NCI-H2227 treated with DMSO at 0.1 percent for 48 hours (cell line): ENCODE results near the gene RHCE.
"Not testable (repeated sequence)": the region's sequence is repeated elsewhere in the genome, so short reads cannot be mapped to it uniquely, and the experiment has no call there.

Experiments used
- DNase-seq: peaks from one replicate; lab custom pipeline; 2025; lab: John Stamatoyannopoulos, UW

RHCE gene

DNA sequence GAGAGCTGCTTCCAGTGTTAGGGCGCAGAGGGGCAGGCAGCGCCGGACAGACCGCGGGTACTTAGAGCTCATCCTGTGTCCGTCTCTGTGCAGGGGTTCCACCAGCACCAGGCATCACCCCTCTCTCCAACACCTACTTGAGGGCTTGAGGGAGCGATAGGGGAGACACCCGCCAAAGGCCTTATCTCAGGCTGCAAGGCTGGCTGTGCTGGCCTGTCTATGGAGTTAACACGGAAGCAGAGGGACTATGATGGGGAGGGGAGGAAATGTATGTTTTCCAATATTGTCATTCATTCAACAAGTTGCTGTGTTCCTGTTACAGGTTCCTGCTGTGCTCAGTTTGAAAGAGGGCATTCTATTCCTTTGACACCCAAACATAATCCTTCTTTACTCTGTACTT lies at the start of gene RHCE:
Gene RHCE, minus strand, starts transcription at position 111 of the 400 bp plus-strand sequence. Its CDS starts 39 bp downstream, at position 72.
- DNase-seq, result not testable (repeated sequence)

DNA sequence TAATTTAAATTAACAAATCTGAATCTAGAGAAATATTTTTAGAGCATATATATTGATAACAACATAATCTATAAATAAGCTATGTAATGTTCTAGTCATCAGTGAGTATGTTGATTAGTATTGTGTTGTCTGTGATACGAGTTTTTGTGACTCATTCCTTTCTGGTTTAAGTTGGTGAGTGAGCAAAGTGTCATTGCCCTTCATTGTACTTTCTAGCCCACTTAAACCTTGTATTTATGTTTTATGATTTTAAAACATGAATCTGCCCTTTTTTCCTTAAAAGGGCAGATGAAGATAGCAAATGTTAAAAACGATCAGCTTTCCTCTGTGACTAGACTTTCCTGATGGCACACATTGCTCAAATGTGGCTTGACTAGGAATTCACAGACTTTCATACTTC lies 48.6 kb upstream of the RHCE start:
- no peak for DNase-seq

DNA sequence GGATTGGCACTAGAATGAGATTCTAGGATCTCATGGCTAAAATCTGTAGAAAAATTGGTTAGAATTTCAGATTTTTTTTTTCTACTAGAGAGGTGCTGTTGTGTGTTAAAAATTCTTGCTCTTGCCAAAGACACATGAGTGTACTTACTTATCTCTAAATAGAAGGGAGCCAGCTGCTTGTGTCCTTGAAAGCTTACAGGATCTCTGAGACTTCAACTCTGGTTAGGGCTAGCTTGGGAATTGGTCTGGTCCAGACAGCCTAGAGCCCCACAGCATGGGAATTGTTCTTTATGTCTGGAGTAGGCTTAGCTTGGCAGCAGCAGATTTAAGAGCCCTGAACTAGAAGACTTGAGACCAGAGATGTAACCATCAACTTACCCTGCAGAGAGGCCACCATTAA lies 47.4 kb upstream of the RHCE start:
- DNase-seq, result no peak

DNA sequence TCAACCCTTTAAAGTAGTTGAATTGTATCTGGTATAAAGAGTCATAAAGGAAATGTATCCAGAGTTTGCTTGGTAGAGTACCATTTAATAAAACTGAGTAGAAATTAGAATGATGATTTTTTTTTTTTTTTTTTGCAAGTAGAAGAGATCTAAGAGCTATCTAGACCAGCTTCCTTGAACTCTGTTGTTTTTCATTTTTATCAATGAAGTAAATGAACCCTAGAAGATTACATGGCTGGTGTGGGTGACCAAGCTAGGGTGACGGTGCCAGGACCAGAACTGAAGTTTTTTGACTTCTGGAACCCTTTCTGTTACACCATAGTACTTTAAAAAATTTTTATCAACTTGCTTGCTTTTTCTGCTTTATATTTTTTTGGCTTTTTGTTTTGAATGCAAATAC lies 47.0 kb upstream of the RHCE start:
- DNase-seq, result no peak

DNA sequence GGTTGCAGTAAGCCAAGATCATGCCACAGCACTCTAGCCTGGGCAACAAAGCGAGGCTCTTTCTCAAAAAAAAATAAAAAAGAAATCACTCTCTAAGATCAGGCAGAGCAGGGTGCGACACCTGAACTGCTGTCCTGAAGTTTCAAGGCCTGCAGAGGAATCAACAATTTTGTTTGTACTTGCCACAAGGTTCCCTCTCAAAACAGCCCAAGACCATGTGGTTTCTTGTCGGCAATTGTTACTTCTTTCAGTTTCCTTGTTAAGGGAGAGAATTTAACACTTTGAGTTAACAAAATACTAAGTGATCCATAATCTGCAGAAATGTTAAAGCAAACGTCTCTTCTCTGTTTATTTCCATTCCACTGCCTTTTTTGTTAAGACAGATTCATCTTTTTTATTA lies 46.6 kb upstream of the RHCE start:
- no peak for DNase-seq

DNA sequence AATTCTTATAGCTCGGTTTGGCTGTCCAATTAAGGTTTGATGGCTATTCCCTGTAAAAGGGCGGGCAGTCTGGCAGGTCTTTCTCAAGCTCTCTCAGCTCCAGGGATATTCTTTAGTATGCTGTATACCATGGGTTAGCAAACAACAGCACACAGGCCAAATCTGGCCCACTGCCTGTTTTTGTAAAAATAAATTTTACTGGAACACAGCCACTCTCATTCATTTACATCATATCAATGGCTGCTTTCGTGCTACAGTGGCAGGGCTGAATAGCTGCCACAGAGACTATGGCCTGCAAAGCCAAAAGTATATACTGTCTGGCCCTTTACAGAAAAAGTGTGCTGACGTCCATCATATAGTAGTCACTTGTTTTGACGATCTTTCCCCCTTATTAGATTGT lies 42.1 kb upstream of the RHCE start:
- DNase-seq, result no peak

DNA sequence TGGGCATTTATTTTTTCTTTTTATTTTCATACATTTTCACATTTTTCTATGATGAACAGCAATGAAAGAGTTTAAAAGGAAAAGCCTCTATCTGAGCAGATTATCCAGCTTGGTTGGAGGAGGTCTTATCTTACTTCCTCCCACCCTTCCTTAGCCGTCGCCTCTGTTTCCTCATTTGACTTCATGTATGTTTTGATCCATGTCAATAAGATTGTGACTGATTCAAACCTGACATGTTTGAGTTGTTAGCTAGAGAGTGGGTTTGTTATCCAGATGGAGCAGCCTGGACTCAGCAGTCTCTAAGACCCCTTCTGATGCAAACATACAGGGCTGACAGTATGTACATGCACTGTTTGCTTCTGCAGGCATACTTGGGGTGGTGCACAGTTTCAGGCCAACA lies 41.2 kb upstream of the RHCE start:
- DNase-seq, result no peak

DNA sequence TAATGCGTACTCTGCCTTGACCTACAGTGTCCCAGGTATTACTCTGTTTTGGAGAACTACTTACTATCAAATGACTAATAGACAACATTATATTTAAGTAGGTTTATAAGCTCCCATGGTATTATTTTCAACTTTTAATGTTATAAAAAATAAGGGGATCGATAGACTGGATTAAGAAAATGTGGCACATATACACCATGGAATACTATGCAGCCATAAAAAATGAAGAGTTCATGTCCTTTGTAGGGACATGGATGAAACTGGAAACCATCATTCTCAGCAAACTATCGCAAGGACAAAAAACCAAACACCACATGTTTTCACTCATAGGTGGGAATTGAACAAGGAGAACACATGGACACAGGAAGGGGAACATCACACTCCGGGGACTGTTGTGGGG lies 40.2 kb upstream of the RHCE start:
- DNase-seq, result not testable (repeated sequence)

DNA sequence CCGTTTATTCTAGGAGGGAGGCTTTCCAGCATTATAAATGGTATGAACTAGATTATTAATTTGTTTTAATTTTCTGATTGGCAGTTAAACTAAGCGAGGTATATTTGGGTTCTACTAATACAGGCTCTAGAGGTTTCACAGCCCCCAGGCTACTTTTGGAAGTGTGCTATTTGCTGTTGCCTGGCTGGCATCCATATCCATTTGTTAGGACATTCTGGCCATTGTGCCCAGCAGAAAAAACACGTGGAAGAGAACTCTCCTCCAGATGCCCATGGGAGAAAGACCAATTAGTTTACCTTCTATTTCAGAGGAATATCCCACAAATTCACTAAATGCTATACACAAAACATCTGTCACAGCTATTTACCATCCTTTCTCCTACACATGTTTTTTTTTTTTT lies 39.4 kb upstream of the RHCE start:
- no peak for DNase-seq

DNA sequence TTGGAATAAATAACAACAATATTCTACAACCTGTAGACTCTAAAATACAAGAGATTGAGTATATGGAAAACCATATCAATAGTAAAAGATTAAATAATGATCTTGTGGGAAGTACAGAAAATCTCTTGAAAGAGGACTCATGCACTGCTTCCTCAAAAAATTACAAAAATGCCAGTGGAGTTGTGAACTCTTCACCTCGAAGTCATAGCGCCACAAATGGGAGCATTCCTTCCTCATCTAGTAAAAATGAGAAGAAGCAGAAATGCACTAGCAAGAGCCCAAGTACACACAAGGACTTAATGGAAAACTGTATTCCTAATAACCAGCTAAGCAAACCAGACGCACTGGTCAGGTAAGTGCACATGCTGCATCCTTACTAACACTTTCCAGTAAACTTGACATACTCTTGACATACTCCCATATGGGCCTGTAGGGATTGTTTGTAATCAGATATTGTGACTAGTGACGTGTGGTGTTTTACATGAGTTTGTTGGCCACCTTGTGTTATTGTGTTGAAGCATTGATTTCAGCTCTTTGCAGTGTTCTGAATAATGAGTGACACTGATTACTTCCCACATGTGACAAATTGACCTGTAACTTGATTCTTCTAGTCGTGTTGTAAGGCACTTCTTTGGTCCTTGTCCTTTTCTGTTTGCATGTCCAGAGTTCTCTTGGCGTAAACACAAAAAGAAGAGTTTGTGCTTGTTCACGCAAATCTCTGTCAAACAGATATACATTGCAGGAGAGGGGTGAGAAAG lies 38.1 kb upstream of the RHCE start:
- no peak for DNase-seq

DNA sequence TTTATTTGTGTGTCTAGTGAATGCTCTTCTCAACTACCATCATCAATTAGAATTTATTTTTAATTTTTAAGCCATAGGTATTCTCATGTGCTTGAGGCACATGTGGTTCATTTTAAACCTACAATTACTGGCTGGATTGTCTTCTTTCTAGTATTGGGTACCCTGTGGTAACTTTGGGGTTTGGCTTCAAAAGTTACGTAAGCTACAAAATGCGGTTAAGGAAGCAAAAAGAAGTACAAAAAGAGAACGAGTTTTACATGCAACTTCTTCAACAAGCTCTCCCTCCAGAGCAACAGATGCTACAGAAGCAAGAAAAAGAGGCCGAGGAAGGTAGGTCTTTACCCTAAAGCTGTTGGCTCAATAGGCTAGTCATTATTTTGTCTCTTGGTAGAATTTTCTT lies 35.9 kb upstream of the RHCE start:
- no peak for DNase-seq

DNA sequence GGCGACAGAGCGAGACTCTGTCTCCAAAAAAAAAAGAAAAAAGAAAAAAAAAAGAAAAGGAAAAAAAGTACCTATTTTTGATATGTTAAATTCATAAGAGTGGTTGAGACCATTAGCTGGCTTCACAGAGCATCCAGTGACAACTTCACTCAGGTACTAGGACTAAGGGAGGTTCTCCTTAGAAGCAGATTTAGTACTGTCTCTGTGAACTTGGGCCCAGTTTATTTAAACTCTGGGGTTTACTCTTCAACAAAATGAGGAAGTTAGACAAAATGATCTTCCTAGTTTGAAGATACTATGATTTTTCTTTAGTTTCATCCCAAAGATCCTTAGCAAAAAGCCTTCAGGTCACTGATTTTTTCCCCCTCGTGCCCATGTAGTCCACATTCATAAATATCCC lies 31.3 kb upstream of the RHCE start:
- no peak for DNase-seq

DNA sequence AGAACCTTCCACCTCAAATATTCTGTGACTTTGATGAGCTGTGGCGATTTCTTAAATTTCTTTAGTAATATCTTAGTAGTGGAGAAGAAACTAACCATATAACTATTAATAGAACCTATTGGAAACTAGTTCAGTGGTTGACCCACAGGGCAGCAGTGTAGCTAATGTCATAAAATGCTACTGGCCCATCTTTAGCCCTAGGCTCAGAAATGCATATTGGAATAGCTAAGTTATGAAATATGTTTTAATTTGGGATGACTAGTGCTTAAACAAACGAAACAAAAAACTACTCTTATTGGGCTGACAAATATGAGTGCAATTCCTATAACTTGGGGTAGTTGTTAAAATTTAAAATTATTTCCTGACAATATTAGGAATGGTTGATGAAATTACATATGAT lies 30.3 kb upstream of the RHCE start:
- no peak for DNase-seq

DNA sequence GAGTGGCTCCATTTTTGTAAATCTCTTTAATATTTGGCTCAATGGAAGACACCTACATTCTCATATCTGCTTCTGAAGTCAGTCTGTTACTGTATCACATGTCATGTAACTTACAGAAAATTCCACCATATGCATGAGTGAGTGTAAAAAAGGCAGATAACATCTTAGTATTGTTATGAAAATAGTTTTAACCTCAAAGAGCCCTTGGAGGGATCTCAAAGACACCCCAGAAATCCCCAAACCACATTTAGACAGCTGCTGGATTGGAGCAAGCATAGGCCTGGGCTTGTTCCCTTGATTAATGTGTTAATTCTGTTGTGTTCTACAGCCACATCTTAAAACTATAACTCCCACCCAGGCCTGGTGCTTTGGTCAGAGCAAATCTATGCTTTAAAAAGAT lies 26.9 kb upstream of the RHCE start:
- DNase-seq, result no peak

DNA sequence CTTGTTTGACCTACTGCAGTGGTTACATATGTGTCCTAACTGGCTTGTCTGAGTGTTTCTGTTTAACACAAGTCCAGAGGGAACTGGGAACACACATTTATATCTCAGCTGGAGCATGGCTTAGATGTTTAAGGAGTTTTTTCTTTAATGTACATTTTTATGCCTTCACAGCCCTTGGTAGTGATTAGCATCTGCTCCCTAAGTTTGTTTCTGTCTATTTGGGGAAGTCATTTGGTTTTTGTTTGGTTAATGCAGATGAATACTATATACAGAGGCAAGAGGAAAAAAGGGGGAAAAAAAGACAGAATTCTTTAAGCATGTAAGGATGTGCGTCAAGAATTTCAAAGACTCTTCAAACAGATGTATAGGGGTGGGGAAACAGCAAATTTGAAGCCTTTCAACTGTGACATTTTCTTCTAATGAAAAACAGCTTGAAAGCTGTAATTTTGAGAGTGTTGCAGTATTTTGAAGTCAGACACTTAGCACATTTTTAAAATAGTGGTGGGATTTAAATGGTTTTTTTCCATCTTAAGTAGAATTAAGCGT lies 25.4 kb upstream of the RHCE start:
- no peak for DNase-seq

DNA sequence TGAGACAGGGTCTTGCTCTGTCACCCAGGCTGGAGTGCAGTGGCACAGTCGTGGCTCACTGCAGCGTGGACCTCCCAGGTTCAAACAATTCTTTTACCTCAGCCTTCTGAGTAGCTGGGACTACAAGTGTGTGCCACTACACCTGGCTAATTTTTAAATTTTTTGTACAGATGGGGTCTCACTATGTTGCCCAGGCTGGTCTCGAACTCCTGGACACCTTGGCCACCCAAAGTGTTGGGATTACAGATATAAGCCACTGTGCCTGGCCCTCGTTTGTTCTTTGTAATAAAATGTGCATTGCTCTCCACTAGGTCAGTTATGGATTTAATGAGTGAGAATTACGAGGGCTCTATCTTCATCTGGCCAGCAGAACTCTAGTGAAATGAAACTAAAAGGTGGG lies 24.0 kb upstream of the RHCE start:
- DNase-seq, result not testable (repeated sequence)

DNA sequence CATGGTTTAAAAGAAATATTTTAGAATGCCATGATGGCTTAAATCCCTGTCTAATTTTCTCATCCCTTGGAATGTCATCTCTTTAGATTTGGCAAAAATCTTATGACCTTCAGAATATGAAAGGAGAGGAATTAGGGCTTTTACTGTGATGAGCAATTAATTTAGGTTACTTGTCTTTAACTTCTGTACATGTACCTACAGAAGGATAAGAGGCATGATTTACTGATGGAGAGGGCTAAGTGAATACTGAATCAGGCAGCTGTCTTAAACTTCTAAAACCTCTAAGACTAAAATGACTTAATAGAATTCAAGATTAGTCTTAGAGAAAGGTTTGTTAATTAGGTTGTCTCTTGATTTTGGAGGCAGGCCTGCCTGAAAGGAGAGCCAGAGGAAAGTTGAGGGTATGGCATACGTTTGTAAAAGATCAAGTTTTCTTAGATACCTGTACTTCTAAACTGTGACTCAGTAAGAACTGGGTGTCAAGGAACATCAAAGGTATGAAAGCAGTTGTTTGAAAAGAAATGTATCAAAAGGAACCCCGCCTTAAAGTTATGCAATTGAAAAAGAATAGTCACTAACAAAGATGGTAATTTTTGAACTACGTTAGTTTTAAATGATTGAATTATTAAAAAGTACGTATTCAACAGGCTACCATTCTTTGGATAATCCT lies 22.5 kb upstream of the RHCE start:
- no peak for DNase-seq

DNA sequence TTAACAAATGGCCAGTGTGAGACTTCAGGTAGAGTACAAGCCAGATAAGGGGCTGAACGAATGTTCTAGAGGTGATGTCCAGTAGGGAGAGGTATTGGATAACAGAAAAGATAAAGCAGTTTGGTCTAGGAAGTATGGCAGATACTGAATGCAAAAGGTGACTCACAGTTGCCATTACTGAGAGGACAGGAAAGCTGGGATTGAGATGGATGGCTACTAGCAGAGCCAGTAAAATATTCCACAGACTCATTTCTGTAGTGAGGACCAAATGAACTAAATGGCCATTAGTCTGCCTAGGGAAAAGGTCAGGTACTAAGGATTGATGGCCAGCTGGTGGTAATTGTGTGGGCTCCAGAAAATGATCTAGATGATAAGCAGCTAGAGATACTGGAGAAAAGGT lies 21.6 kb upstream of the RHCE start:
- peak; percentile 50 for DNase-seq

DNA sequence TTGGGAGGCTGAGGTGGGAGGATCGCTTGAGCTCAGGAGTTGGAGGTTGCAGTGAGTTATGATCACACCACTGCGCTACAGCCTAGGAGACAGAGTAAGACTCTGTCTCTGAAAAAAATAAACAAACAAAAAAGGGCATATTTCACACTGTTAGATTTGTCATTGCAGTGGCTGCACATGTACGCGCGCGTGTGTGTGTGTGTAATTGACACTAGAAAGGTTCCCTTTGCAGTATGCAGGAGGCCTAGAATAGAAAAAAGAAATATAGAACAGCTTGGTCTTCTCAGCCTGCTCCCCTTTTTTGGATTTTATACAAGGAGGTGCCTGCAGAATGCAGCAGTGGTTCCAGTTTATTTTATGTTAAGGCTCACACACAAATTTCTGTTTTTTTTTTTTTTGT lies 18.7 kb upstream of the RHCE start:
- no peak for DNase-seq

DNA sequence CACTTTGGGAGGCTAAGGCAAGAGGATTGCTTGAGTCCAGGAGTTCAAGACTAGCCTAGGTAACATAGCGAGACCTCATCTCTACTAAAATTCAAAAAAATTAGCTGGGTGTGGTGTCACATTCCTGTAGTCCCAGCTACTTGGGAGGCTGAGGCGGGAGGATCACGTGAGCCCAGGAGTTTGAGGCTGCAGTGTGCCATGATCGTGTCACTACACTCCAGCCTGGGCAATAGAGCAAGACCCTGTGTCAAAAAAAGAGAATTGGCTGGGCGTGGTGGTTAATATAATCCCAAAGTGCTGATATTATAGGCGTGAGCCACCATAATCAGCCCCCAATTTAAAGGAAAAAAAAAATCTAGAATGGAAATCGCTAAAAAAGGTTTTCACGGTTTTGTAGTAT lies 17.0 kb upstream of the RHCE start:
- no peak for DNase-seq

DNA sequence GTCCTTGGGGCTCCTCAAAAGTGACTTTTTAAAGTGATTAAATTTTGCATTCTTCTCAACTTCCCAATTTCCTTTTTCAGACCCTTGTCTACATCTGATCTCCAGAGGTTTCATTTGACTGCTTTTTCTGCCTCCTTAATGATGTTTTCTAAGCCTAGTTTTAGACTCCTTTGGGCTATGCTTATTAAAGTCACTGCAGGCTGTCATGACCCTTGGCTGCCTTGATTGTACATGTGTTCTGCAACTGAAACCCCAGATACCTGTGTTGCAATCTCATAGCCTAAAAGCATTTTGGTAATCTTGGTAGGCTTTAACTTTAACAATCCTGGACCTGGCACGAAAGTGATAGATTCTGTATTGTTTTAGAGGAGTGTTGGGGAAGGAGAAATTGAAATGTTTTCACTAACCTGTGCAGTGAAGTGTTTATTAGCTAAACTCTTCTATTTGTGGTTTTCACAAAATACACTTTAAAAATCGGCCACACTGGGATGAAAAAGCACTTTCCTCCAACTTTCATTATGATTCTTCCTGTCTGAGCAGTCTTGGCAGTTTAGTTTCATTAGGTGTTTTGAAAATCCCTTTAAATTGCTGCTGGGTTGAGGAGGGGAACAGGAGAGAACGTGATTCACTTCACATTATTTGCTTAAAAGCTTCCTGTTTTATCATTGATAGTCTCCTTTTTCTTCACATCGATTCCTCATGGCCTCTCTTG lies 14.9 kb upstream of the RHCE start:
- DNase-seq, result no peak

DNA sequence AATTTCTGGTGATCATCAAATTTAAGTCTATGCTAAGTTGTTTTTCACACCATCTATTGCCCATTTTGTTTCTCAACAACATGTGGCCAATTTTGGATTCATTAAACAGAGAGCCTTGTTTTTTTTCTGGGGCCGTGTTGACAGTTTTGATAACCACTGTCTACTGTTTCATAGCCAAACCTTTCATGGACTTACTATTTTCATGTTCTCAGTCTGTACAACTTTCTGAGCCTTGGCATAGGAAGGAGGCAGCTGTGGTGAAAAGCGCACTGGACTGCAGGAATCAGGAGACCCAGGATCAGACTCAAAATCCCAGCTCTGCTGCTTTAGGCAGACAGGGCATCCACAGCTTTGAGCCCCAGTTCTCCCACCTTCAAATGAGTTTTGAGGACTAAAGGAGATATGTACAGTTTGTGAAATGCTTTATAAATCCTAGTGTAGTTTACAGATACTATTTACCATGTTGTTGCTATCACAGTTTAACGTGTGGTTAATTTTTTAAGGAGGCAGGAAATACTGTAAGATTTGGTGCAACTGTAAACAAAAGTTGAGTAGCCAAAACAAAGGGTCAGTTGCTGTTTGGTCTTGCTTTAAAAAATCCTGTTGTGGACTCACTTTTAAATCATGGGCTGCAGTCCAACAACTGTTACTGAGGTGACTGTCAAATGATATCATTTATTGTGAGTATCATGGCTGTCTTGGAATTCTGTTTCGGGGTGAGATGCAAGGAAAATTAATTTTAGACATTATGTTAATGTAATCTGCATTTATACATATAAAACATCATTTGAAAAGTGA lies 13.0 kb upstream of the RHCE start:
- DNase-seq, result no peak
